ENCODE measurements around the gene ITSN1. TPM values are rescaled to one million over a fixed set of nuclear protein-coding genes. Genes with fewer than 3 reads are reported as not detected.

Gene ITSN1
- total RNA-seq, 2 donors from 2014 or later = 50.9 to 78.6 TPM

GRCh38 chr21:33820798-33821197 is 178.5 kb downstream of the ITSN1 start:
- TF ChIP-seq, protein P1, sequence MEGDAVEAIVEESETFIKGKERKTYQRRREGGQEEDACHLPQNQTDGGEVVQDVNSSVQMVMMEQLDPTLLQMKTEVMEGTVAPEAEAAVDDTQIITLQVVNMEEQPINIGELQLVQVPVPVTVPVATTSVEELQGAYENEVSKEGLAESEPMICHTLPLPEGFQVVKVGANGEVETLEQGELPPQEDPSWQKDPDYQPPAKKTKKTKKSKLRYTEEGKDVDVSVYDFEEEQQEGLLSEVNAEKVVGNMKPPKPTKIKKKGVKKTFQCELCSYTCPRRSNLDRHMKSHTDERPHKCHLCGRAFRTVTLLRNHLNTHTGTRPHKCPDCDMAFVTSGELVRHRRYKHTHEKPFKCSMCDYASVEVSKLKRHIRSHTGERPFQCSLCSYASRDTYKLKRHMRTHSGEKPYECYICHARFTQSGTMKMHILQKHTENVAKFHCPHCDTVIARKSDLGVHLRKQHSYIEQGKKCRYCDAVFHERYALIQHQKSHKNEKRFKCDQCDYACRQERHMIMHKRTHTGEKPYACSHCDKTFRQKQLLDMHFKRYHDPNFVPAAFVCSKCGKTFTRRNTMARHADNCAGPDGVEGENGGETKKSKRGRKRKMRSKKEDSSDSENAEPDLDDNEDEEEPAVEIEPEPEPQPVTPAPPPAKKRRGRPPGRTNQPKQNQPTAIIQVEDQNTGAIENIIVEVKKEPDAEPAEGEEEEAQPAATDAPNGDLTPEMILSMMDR (IDR thresholded peaks at IDR 0.05) = no peak

DNA sequence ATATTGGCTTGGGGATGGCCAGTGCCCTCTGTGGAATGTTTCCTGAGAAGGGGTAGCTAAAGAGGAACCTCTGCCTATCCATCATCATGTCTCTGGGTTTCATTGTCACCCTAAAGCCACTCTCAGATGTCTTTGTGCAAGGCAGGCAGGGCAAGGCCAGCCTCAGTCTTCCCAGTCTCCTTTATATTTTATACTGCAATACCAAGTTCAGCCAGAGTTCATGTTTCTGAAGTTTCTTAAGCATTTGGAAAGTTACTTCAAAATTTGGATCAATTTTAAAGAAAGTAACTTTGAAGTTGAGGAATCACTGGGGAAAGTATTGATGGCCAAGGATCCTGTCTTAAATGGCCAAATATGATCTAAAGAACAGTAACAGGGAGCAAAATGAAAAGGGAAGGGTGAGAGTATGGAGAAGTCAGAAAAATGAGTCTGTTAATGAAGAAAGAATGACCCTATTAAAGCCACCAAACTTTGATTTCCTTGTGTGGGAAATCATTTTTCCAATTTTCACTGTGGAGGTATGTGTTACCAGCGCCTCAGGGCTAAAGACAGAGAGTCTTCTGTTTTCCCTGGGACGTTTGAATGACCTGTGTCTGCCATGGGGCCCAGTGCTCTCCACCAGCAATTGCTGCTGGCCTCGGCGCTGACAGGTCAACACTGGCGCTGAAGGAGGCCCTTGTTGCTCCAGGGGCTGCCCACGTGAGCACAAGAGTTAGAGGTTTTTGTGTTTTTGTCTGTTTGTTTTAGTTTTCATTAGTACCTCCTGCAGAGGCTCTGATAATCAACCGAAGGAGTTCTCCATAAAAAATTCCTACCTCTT is 179.4 kb downstream of the ITSN1 start:
- H3K27ac ChIP-seq = no peak overlapping the region
- no peak for DNase-seq (ENCODE audit: low spot score)
- H3K4me1 ChIP-seq (ENCODE audit: control insufficient read depth in 1 of 2, low read depth in 2 of 2) = peaks cover 21 to 39% of the 10 kb centered on the region in 2 donors

More at GRCh38 chr21:33820798-33821197, 178.5 kb downstream of the ITSN1 start:
- Histone ChIP-seq H3K27me3 (replicated peaks; ENCODE audit: insufficient read depth) (no peaks in the 10 kb centered on the region), H3K27ac (no peak overlapping the region), H3K9me3 (no peaks in the 10 kb centered on the region), H3K4me1 (ENCODE audit: control insufficient read depth in 1 of 2, low read depth in 2 of 2) (peaks cover 13 to 30% of the 10 kb centered on the region in 2 donors), H3K36me3 (no peaks in the 10 kb centered on the region), H3K4me3 (no peak overlapping the region)
- DNase-seq (ENCODE audit: low spot score) (no peak), ATAC-seq (ENCODE audit: insufficient number of reproducible peaks, low FRiP score, low read depth) (no peak)

DNA sequence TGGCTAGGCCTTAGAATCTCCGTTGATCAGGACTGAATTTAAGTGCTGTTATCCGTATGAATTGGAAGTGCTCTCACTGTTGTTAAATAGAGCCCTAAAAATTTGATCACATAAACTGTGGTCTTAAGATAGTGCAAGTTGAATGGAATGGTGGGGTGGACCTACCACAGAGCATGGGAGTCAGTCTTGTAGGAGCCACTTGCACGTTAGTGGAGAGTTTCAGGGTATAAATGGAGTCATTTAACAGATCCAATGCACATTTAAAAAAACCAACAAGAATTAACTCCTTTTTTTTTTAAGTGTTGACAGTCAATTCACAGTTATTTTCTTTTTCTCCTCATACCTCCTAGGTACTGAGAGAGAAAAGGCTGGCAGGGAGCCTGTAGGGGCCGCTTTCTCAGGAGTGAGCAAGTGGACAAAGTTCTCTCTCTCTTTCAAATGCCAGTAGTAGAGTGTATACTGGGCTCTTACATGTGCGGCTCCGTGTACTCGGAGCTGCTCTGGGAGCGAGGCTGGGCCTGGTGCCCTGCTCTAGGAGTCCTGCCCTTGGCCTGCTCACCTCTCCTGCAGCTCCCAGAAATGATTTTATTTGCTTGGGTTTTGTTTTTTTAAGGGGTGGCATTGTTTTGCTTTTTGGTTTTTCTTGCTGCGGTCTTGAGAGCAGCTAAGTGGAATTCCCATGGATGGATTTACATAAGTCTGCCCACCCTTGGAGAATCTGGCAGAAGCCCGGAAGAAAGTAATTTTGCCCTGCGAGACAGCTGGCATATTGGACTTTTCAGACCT is 182.0 kb downstream of the ITSN1 start:
- Histone ChIP-seq H3K4me3 (peak overlapping the region; percentile 5), H3K27me3 (replicated peaks; ENCODE audit: insufficient read depth) (no peaks in the 10 kb centered on the region), H3K27ac (peak overlapping the region; percentile 78 to 82), H3K36me3 (no peaks in the 10 kb centered on the region), H3K9me3 (no peaks in the 10 kb centered on the region), H3K4me1 (ENCODE audit: control insufficient read depth in 1 of 2, low read depth in 2 of 2) (peaks cover 44 to 55% of the 10 kb centered on the region in 2 donors)
- no peak for ATAC-seq (ENCODE audit: insufficient number of reproducible peaks, low FRiP score, low read depth)
- no peak for DNase-seq (ENCODE audit: low spot score)
- TF ChIP-seq, protein P1 (IDR thresholded peaks at IDR 0.05) = no peak

More for the DNA sequence above, 179.4 kb downstream of the ITSN1 start:
- Histone ChIP-seq H3K36me3 (no peaks in the 10 kb centered on the region), H3K9me3 (no peaks in the 10 kb centered on the region), H3K4me3 (no peak overlapping the region), H3K27me3 (replicated peaks; ENCODE audit: insufficient read depth) (no peaks in the 10 kb centered on the region)
- TF ChIP-seq, protein P1 (IDR thresholded peaks at IDR 0.05) = peak; percentile 14
- ATAC-seq (ENCODE audit: insufficient number of reproducible peaks, low FRiP score, low read depth) = no peak

GRCh38 chr21:33825419-33825818 is 183.1 kb downstream of the ITSN1 start:
- H3K27ac ChIP-seq = peak overlapping the region; percentile 78 to 82
- peaks cover 47 to 66% of the 10 kb centered on the region in 2 donors for H3K4me1 ChIP-seq (ENCODE audit: control insufficient read depth in 1 of 2, low read depth in 2 of 2)
- H3K27me3 ChIP-seq (replicated peaks; ENCODE audit: insufficient read depth) = no peaks in the 10 kb centered on the region
- ATAC-seq (ENCODE audit: insufficient number of reproducible peaks, low FRiP score, low read depth) = no peak
- no peaks in the 10 kb centered on the region for H3K36me3 ChIP-seq
- no peaks in the 10 kb centered on the region for H3K9me3 ChIP-seq
- no peak overlapping the region for H3K4me3 ChIP-seq
- TF ChIP-seq, protein P1 (IDR thresholded peaks at IDR 0.05) = no peak
- DNase-seq (ENCODE audit: low spot score) = no peak

DNA sequence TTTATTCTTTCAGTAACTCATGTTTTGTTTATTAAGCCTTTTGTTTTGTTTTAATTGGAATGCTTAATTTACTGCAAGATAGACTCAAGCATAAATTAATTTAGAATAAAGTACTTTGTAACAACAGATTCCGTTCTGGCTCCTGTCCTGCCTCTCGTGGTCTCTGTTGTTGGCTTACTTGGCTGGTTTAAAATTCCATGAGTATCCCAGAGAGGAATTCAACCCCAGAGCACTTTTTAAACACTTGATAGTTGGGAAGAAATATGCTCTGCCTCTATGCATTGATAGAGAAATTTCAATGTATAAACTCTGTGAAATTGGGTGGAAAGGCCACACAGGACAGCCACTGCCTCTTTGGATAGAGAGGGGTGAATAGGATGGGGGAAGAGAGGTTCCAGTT is 183.6 kb downstream of the ITSN1 start:
- peak overlapping the region; percentile 78 to 82 for H3K27ac ChIP-seq
- H3K36me3 ChIP-seq = no peaks in the 10 kb centered on the region
- H3K4me1 ChIP-seq (ENCODE audit: control insufficient read depth in 1 of 2, low read depth in 2 of 2) = peaks cover 48 to 71% of the 10 kb centered on the region in 2 donors
- TF ChIP-seq, protein P1 (IDR thresholded peaks at IDR 0.05) = no peak
- no peaks in the 10 kb centered on the region for H3K9me3 ChIP-seq
- DNase-seq (ENCODE audit: low spot score) = no peak
- no peak for ATAC-seq (ENCODE audit: insufficient number of reproducible peaks, low FRiP score, low read depth)
- H3K27me3 ChIP-seq (replicated peaks; ENCODE audit: insufficient read depth) = no peaks in the 10 kb centered on the region
- peak overlapping the region; percentile 26 for H3K4me3 ChIP-seq
